Measurements from ENCODE around the gene XG. TPM values are rescaled to one million over a fixed set of nuclear protein-coding genes. Genes with fewer than 3 reads are reported as not detected.

The XG gene
- total RNA-seq, 1 experiment from 2014 or later: not detected

DNA sequence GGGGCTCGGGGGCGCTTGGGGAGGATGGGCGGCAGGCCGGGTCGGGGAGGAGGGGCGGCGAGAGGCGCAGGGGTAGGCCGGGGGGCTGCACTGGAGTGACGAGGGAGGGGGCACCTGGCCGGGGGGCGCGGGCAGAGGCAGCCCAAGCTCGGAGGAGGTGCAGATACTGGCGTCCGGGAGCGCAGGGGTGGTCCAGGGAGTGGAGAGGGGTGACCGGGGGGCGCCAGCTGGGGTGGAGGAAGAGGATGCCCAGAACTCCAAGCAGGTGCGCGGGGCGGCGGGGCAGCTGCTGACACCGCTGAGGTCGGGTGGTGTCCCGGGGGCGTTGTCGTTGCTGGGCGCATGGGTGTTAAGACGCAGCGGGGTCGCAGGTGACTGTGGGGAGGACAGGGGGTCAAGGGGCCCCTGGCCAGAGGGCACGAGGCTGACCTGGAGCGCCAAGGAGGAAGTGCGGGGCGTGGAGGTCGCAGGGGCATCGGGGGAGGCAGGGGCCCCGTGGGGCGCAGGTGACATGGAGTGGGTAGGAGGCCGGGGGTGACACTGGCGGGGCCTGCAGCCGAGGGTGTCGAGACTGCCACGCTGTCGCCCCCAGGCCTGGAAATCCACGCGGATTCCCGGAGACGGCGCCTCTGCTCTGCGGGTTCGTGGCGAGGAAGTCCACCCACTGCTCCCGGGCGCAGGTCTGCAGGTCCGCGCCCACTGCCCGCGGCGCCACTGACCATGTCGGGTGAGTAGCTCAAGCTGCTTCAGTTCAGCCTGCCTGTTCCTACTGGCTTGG lies 77.8 kb downstream of the XG start:
- Histone ChIP-seq H3K4me2 (no peak overlapping the region), H3F3A (ENCODE audit: insufficient read depth, low read depth) (no peaks in the 10 kb centered on the region), H3K4me3 (no peak overlapping the region), H3K9me2 (ENCODE audit: insufficient read depth) (no peaks in the 10 kb centered on the region), H3K4me1 (replicated peaks; ENCODE audit: insufficient read depth) (no peaks in the 10 kb centered on the region), H4K20me1 (ENCODE audit: insufficient read depth) (no peaks in the 10 kb centered on the region), H2AFZ (no peak overlapping the region), H3K36me3 (ENCODE audit: low read depth) (no peaks in the 10 kb centered on the region), H3K9me3 (ENCODE audit: insufficient read depth, low read depth) (no peaks in the 10 kb centered on the region), H3K27me3 (ENCODE audit: insufficient read depth, low read depth) (no peaks in the 10 kb centered on the region; the same call in 1 of the 2 replicates), H3K27ac (no peak overlapping the region), H3K79me2 (ENCODE audit: low read depth) (no peaks in the 10 kb centered on the region)
- intact Hi-C loops (cut with micrococcal nuclease; ENCODE audit: unreplicated experiment): no loop called here
- no peak for DNase-seq
- BruUV-seq (replicated peaks): no TSS peak
- CTCF ChIA-PET: no interaction called here
- TF ChIP-seq, protein P1, sequence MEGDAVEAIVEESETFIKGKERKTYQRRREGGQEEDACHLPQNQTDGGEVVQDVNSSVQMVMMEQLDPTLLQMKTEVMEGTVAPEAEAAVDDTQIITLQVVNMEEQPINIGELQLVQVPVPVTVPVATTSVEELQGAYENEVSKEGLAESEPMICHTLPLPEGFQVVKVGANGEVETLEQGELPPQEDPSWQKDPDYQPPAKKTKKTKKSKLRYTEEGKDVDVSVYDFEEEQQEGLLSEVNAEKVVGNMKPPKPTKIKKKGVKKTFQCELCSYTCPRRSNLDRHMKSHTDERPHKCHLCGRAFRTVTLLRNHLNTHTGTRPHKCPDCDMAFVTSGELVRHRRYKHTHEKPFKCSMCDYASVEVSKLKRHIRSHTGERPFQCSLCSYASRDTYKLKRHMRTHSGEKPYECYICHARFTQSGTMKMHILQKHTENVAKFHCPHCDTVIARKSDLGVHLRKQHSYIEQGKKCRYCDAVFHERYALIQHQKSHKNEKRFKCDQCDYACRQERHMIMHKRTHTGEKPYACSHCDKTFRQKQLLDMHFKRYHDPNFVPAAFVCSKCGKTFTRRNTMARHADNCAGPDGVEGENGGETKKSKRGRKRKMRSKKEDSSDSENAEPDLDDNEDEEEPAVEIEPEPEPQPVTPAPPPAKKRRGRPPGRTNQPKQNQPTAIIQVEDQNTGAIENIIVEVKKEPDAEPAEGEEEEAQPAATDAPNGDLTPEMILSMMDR (conservative IDR thresholded peaks at IDR 0.05): no peak
- no peak for TF ChIP-seq EZH2 (IDR thresholded peaks at IDR 0.05; ENCODE audit: low read depth)
- POLR2A ChIA-PET (ENCODE audit: unreplicated experiment): no interaction called here

- ChIA-PET CTCF (no interaction called here), POLR2A (ENCODE audit: unreplicated experiment) (no interaction called here)
- Histone ChIP-seq H3F3A (ENCODE audit: insufficient read depth, low read depth) (no peaks in the 10 kb centered on the region), H3K4me1 (replicated peaks; ENCODE audit: insufficient read depth) (no peaks in the 10 kb centered on the region), H2AFZ (no peak overlapping the region), H3K79me2 (ENCODE audit: low read depth) (no peaks in the 10 kb centered on the region), H3K4me3 (no peak overlapping the region), H3K36me3 (ENCODE audit: low read depth) (no peaks in the 10 kb centered on the region), H3K27ac (no peak overlapping the region), H3K4me2 (no peak overlapping the region), H3K9me2 (ENCODE audit: insufficient read depth) (no peaks in the 10 kb centered on the region), H4K20me1 (ENCODE audit: insufficient read depth) (no peaks in the 10 kb centered on the region), H3K27me3 (ENCODE audit: insufficient read depth, low read depth) (no peaks in the 10 kb centered on the region), H3K9me3 (ENCODE audit: insufficient read depth, low read depth) (no peaks in the 10 kb centered on the region)
- BruUV-seq (replicated peaks): no TSS peak
- intact Hi-C loops (cut with micrococcal nuclease; ENCODE audit: unreplicated experiment): no loop called here
- no peak for DNase-seq
- TF ChIP-seq EZH2 (IDR thresholded peaks at IDR 0.05; ENCODE audit: low read depth): no peak
- TF ChIP-seq, protein P1 (conservative IDR thresholded peaks at IDR 0.05): no peak
Measured at GRCh38 chrX:2831471-2832228, 79.8 kb downstream of the XG start.

GRCh38 chrX:2837961-2838360 lies 86.1 kb downstream of the XG start:
- no peaks in the 10 kb centered on the region; the same call in 1 of the 2 replicates for H3K9me3 ChIP-seq (ENCODE audit: insufficient read depth, low read depth)
- H2AFZ ChIP-seq: no peak overlapping the region
- no peak overlapping the region for H3K27ac ChIP-seq
- CTCF ChIA-PET: no interaction called here
- peaks cover 5% of the 10 kb centered on the region; the same call in 1 of the 2 replicates for H3K27me3 ChIP-seq (ENCODE audit: insufficient read depth, low read depth)
- no peaks in the 10 kb centered on the region for H3K79me2 ChIP-seq (ENCODE audit: low read depth)
- no peak overlapping the region for H3K4me2 ChIP-seq
- intact Hi-C loops (cut with micrococcal nuclease; ENCODE audit: unreplicated experiment): no loop called here
- no peaks in the 10 kb centered on the region for H4K20me1 ChIP-seq (ENCODE audit: insufficient read depth)
- TF ChIP-seq EZH2 (IDR thresholded peaks at IDR 0.05; ENCODE audit: low read depth): no peak
- TF ChIP-seq, protein P1 (conservative IDR thresholded peaks at IDR 0.05): no peak
- H3K4me1 ChIP-seq (replicated peaks; ENCODE audit: insufficient read depth): no peaks in the 10 kb centered on the region
- no peaks in the 10 kb centered on the region for H3F3A ChIP-seq (ENCODE audit: insufficient read depth, low read depth)
- BruUV-seq (replicated peaks): no TSS peak
- H3K9me2 ChIP-seq (ENCODE audit: insufficient read depth): no peaks in the 10 kb centered on the region
- DNase-seq: no peak
- POLR2A ChIA-PET (ENCODE audit: unreplicated experiment): no interaction called here
- H3K36me3 ChIP-seq (ENCODE audit: low read depth): no peaks in the 10 kb centered on the region
- no peak overlapping the region for H3K4me3 ChIP-seq

All from PC-9 (cell line).